A673 (cell line): ENCODE data around the gene ARL8A. TPM values are rescaled to one million over a fixed set of nuclear protein-coding genes. Genes with fewer than 3 reads are reported as not detected.
"Not testable (repeated sequence)": the region's sequence is repeated elsewhere in the genome, so short reads cannot be mapped to it uniquely, and the experiment has no call there.

ENCODE experiments used
- BruUV-seq: library from RNA; stranded (reverse); fragments of 400-500 nt; replicated peaks from 2 replicates; lab custom pipeline; 2021; lab: Mats Ljungman, UMichigan
- CTCF ChIA-PET: fragments of 300-600 bp; sonication (Branson Sonifier 250); formaldehyde crosslinking; loops from one replicate; lab custom pipeline; 2022; ENCODE audit warnings: antibody characterized with exemption; lab: Charles Lee
- POLR2A ChIA-PET: fragments of 300-600 bp; sonication (Branson Sonifier 250); formaldehyde crosslinking; loops from one replicate; lab custom pipeline; 2022; ENCODE audit warnings: antibody characterized with exemption; ENCODE audit not compliant: low non-redundant PET; lab: Charles Lee
- DNase-seq: peaks from one replicate; pipeline ENCODE4 v3.0.0-alpha.2; 2015; ENCODE audit warnings: low spot score
- H3K27ac ChIP-seq: fragments of 200-600 bp; sonication (generic); 2 replicates; pipeline ENCODE4 v1.5.1; 2016; ENCODE audit warnings: mixed run types, low read depth, mild to moderate bottlenecking, mixed read lengths, antibody characterized with exemption, low read length; ENCODE audit not compliant: poor library complexity, severe bottlenecking
- H3K27me3 ChIP-seq: fragments of 200-600 bp; sonication (generic); replicated peaks from 2 replicates; pipeline ENCODE4 v1.6.1; 2017; ENCODE audit warnings: mixed run types, low read depth, mild to moderate bottlenecking, mixed read lengths, antibody characterized with exemption, low read length; ENCODE audit not compliant: insufficient read depth, poor library complexity
- H3K36me3 ChIP-seq: fragments of 200-600 bp; sonication (generic); 2 replicates; pipeline ENCODE4 v1.6.1; 2016; ENCODE audit warnings: mixed run types, mild to moderate bottlenecking, mixed read lengths, antibody characterized with exemption, low read length; ENCODE audit not compliant: insufficient read depth, poor library complexity, severe bottlenecking
- H3K4me1 ChIP-seq: fragments of 200-600 bp; sonication (generic); 2 replicates; pipeline ENCODE4 v1.6.1; 2017; ENCODE audit warnings: mixed run types, mild to moderate bottlenecking, mixed read lengths, antibody characterized with exemption, low read length; ENCODE audit not compliant: insufficient read depth, poor library complexity, severe bottlenecking
- H3K4me3 ChIP-seq: fragments of 200-600 bp; sonication (generic); 2 replicates; pipeline ENCODE4 v1.5.1; 2016; ENCODE audit warnings: low read depth, mixed run types, mild to moderate bottlenecking, mixed read lengths, low read length; ENCODE audit not compliant: poor library complexity, severe bottlenecking
- H3K9me3 ChIP-seq: fragments of 200-600 bp; sonication (generic); 2 replicates; pipeline ENCODE4 v1.6.1; 2016; ENCODE audit warnings: mixed run types, low read depth, mild to moderate bottlenecking, mixed read lengths, antibody characterized with exemption, low read length; ENCODE audit not compliant: poor library complexity, severe bottlenecking
- CTCF ChIP-seq: fragments of 300-800, 200-600 bp; sonication (generic); conservative IDR thresholded peaks from 2 replicates; pipeline ENCODE4 v1.5.1; 2017; ENCODE audit warnings: low read depth, mild to moderate bottlenecking, antibody characterized with exemption, low read length, moderate library complexity, mixed read lengths
- EZH2 ChIP-seq: fragments of 200-600 bp; sonication (generic); IDR thresholded peaks from 2 replicates; pipeline ENCODE4 v1.6.1; 2017; ENCODE audit warnings: borderline replicate concordance, low read depth, mild to moderate bottlenecking, mixed read lengths, antibody characterized with exemption, low read length; ENCODE audit not compliant: poor library complexity, severe bottlenecking
- intact Hi-C: fragments of 100-400 bp; cut with micrococcal nuclease; formaldehyde crosslinking; loops from one replicate; pipeline ENCODE4 v1.10.0; 2022; ENCODE audit not compliant: unreplicated experiment
- total RNA-seq: library from RNA; stranded (reverse); gene quantifications from 2 replicates; pipeline ENCODE4 v1.2.3, GENCODE V29; 2021

ARL8A gene
- total RNA-seq, 1 experiment from 2014 or later: 41.9 TPM

- H3K36me3 ChIP-seq: no peaks in the 10 kb centered on the region
- ChIA-PET POLR2A (no interaction called here), CTCF (no interaction called here)
- intact Hi-C loops: no loop called here
- BruUV-seq: no TSS peak
- H3K9me3 ChIP-seq: no peaks in the 10 kb centered on the region
- H3K27ac ChIP-seq: no peak overlapping the region
- TF ChIP-seq CTCF (no peak), EZH2 (no peak)
- no peak overlapping the region for H3K4me3 ChIP-seq
- H3K27me3 ChIP-seq: no peaks in the 10 kb centered on the region
- no peaks in the 10 kb centered on the region for H3K4me1 ChIP-seq
- no peak for DNase-seq
Measured at GRCh38 chr1:202112859-202113689, 31.5 kb downstream of the ARL8A start.

GRCh38 chr1:202111589-202111988, 32.9 kb downstream of the ARL8A start:
- intact Hi-C loops, CTCF ChIA-PET, H3K4me1 ChIP-seq, H3K9me3 ChIP-seq, H3K27me3 ChIP-seq, H3K36me3 ChIP-seq, POLR2A ChIA-PET, H3K4me3 ChIP-seq, DNase-seq, H3K27ac ChIP-seq, BruUV-seq: not testable (repeated sequence)

- CTCF ChIA-PET: no interaction called here
- H3K36me3 ChIP-seq: no peaks in the 10 kb centered on the region
- H3K27ac ChIP-seq: no peak overlapping the region
- intact Hi-C loops: no loop called here
- peaks cover 3% of the 10 kb centered on the region for H3K4me1 ChIP-seq
- no peaks in the 10 kb centered on the region for H3K9me3 ChIP-seq
- BruUV-seq: no TSS peak
- no peaks in the 10 kb centered on the region for H3K27me3 ChIP-seq
- TF ChIP-seq EZH2: no peak
- no peak for TF ChIP-seq CTCF
- no peak for DNase-seq
- POLR2A ChIA-PET: no interaction called here
- H3K4me3 ChIP-seq: no peak overlapping the region
Measured at GRCh38 chr1:202110977-202111376, 33.6 kb downstream of the ARL8A start.
